HCT116 (cell line): ENCODE measurements around the gene RAI2. TPM values are rescaled to one million over a fixed set of nuclear protein-coding genes. Genes with fewer than 3 reads are reported as not detected.

ENCODE experiments used
- ATAC-seq: fragments of 200-7000 bp; cut with Tn5 transposase; 2 replicates; pipeline ENCODE4 v1.9.1; 2020; ENCODE audit warnings: mild to moderate bottlenecking, moderate library complexity
- BruUV-seq: library from RNA; stranded (reverse); fragments of 400-500 nt; replicated peaks from 2 replicates; lab custom pipeline; 2021; lab: Mats Ljungman, UMichigan
- CTCF ChIA-PET: fragments of 300-600 bp; sonication (Branson Sonifier 250); formaldehyde crosslinking; loops from one replicate; lab custom pipeline; 2021; ENCODE audit warnings: antibody characterized with exemption; lab: Charles Lee
- POLR2A ChIA-PET: fragments of 300-600, 350-600 bp; sonication (Branson Sonifier 250); formaldehyde crosslinking; loops from one replicate; lab custom pipeline; 2021; ENCODE audit warnings: antibody characterized with exemption; lab: Charles Lee
- RAD21 ChIA-PET, 2 experiments: fragments of 300-600 bp; sonication (Branson Sonifier 250); formaldehyde crosslinking; loops; one replicate each; lab custom pipeline; 2023; ENCODE audit warnings: low total read pairs in 2 of 2; ENCODE audit not compliant: uncharacterized antibody in 2 of 2, unreplicated experiment in 2 of 2, low non-redundant PET in 1 of 2; lab: Charles Lee
- DNase-seq: peaks from one replicate; pipeline ENCODE4 v3.0.0-alpha.2; 2010; ENCODE audit warnings: low read depth, low spot score
- H2AFZ ChIP-seq: fragments of 200-600 bp; shearing (Covaris generic), sonication (generic); 2 replicates; pipeline ENCODE4 v1.6.1; 2017; ENCODE audit warnings: low read depth, mixed run types, mixed read lengths, antibody characterized with exemption, low read length; ENCODE audit not compliant: poor library complexity, severe bottlenecking
- H3K27ac ChIP-seq: 2 replicates; pipeline ENCODE4 v1.5.1; 2012; ENCODE audit warnings: low read depth, low read length
- H3K27me3 ChIP-seq: fragments of 200-600 bp; sonication (generic); 2 replicates; pipeline ENCODE4 v1.6.1; 2016; ENCODE audit warnings: mixed run types, low read length, mixed read lengths; ENCODE audit not compliant: insufficient read depth
- H3K36me3 ChIP-seq, 2 experiments: fragments of 200-500 bp in 1 of 2; fragments of 200-600 bp in 1 of 2; sonication (Bioruptor generic) in 1 of 2; sonication (generic) in 1 of 2; 2 replicates each; pipeline versions ENCODE4 v1.5.1 to v1.6.1; 2014 to 2016; ENCODE audit warnings: low read length in 2 of 2, inconsistent platforms in 1 of 2, mixed read lengths in 1 of 2, mixed run types in 1 of 2; ENCODE audit not compliant: insufficient read depth in 2 of 2, control insufficient read depth in 1 of 2
- H3K4me1 ChIP-seq, 2 experiments: fragments of 200-600 bp in 1 of 2; sonication (generic) in 1 of 2; 2 replicates each; pipeline versions ENCODE4 v1.5.1 to v1.6.1; 2012 to 2017; ENCODE audit warnings: low read length in 2 of 2, inconsistent platforms in 1 of 2, mild to moderate bottlenecking in 1 of 2, mixed read lengths in 1 of 2, mixed run types in 1 of 2, moderate library complexity in 1 of 2; ENCODE audit not compliant: insufficient read depth in 2 of 2, control insufficient read depth in 1 of 2
- H3K4me2 ChIP-seq: fragments of 200-600 bp; sonication (generic); 2 replicates; pipeline ENCODE4 v1.6.1; 2017; ENCODE audit warnings: mixed run types, low read length, mixed read lengths
- H3K4me3 ChIP-seq, 2 experiments: fragments of 200-600 bp in 1 of 2; sonication (generic) in 1 of 2; replicated peaks in 1 of 2; 2 replicates each; pipeline ENCODE4 v1.5.1; 2011 to 2016; ENCODE audit warnings: low read length in 2 of 2, control low read depth in 1 of 2, low read depth in 1 of 2, mild to moderate bottlenecking in 1 of 2, mixed read lengths in 1 of 2, mixed run types in 1 of 2
- H3K79me2 ChIP-seq: fragments of 200-600 bp; sonication (generic); 2 replicates; pipeline ENCODE4 v1.6.1; 2017; ENCODE audit warnings: mild to moderate bottlenecking, mixed run types, low read length, moderate library complexity, mixed read lengths; ENCODE audit not compliant: insufficient read depth
- H3K9ac ChIP-seq: fragments of 200-600 bp; sonication (generic); 2 replicates; pipeline ENCODE4 v1.6.1; 2016; ENCODE audit warnings: low read length, mixed read lengths
- H3K9me2 ChIP-seq: fragments of 200-600 bp; sonication (generic), shearing (Covaris generic); 2 replicates; pipeline ENCODE4 v1.6.1; 2017; ENCODE audit warnings: mixed run types, mild to moderate bottlenecking, moderate library complexity; ENCODE audit not compliant: insufficient read depth
- H3K9me3 ChIP-seq, 2 experiments: fragments of 200-500 bp in 1 of 2; fragments of 200-600 bp in 1 of 2; sonication (Bioruptor generic) in 1 of 2; sonication (generic) in 1 of 2; 2 replicates each; pipeline ENCODE4 v1.6.1; 2014 to 2017; ENCODE audit warnings: low read length in 2 of 2, mixed read lengths in 2 of 2, inconsistent platforms in 1 of 2, low read depth in 1 of 2, mild to moderate bottlenecking in 1 of 2, mixed run types in 1 of 2, moderate library complexity in 1 of 2; ENCODE audit not compliant: control insufficient read depth in 1 of 2, insufficient read depth in 1 of 2
- H4K20me1 ChIP-seq: fragments of 200-600 bp; sonication (generic), shearing (Covaris generic); 2 replicates; pipeline ENCODE4 v1.6.1; 2017; ENCODE audit warnings: mixed run types, mild to moderate bottlenecking, moderate library complexity; ENCODE audit not compliant: insufficient read depth
- ATF3 ChIP-seq: IDR thresholded peaks from 2 replicates; pipeline ENCODE4 v1.6.1; 2012
- CBX3 ChIP-seq: IDR thresholded peaks from 2 replicates; pipeline ENCODE4 v1.6.1; 2012; ENCODE audit warnings: low read depth
- CEBPB ChIP-seq: IDR thresholded peaks from 2 replicates; pipeline ENCODE4 v1.6.1; 2012; ENCODE audit warnings: low read depth
- CTCF ChIP-seq, 3 experiments: fragments of 200-600 bp in 1 of 3; sonication (generic) in 1 of 3; IDR thresholded peaks in 2 of 3; conservative IDR thresholded peaks in 1 of 3; 2 replicates each; pipeline ENCODE4 v1.5.1; 2012 to 2017; ENCODE audit warnings: low read depth in 2 of 3, low read length in 2 of 3, antibody characterized with exemption in 1 of 3, borderline replicate concordance in 1 of 3, control low read depth in 1 of 3, mild to moderate bottlenecking in 1 of 3, mixed read lengths in 1 of 3, mixed run types in 1 of 3, moderate library complexity in 1 of 3; ENCODE audit not compliant: insufficient read depth in 1 of 3
- EGR1 ChIP-seq: IDR thresholded peaks from 2 replicates; pipeline ENCODE4 v1.6.1; 2012; ENCODE audit warnings: low read depth
- EZH2 ChIP-seq: fragments of 200-600 bp; sonication (generic); IDR thresholded peaks from 2 replicates; pipeline ENCODE4 v1.6.1; 2017; ENCODE audit warnings: antibody characterized with exemption, mixed run types
- EZH2phosphoT487 ChIP-seq: fragments of 200-600 bp; IDR thresholded peaks from 2 replicates; pipeline ENCODE4 v1.6.1; 2018; ENCODE audit warnings: antibody characterized with exemption, borderline replicate concordance
- MAX ChIP-seq: IDR thresholded peaks from 2 replicates; pipeline ENCODE4 v1.6.1; 2012
- POLR2AphosphoS5 ChIP-seq: IDR thresholded peaks from 2 replicates; pipeline ENCODE4 v1.6.1; 2011; ENCODE audit warnings: mild to moderate bottlenecking, low read depth, low read length, moderate library complexity
- RAD21 ChIP-seq: IDR thresholded peaks from 2 replicates; pipeline ENCODE4 v1.6.1; 2012; ENCODE audit warnings: low read depth, mild to moderate bottlenecking
- TCF7L2 ChIP-seq: IDR thresholded peaks from 2 replicates; pipeline ENCODE4 v1.7.0; 2011; ENCODE audit warnings: borderline replicate concordance, inconsistent platforms; ENCODE audit not compliant: insufficient read depth, insufficient read length; ENCODE audit errors: extremely low read depth
- ZBTB33 ChIP-seq: IDR thresholded peaks from 2 replicates; pipeline ENCODE4 v1.6.1; 2011; ENCODE audit warnings: mild to moderate bottlenecking, low read length, moderate library complexity; ENCODE audit not compliant: insufficient replicate concordance; ENCODE audit errors: extremely low read depth
- ZNF274 ChIP-seq: fragments of 200-500 bp; sonication (Bioruptor generic); IDR thresholded peaks from 2 replicates; pipeline ENCODE4 v1.6.1; 2014; ENCODE audit warnings: mild to moderate bottlenecking, low read depth, low read length, inconsistent platforms
- intact Hi-C: fragments of 100-400 bp; cut with micrococcal nuclease; formaldehyde crosslinking; loops from 2 replicates; pipeline ENCODE4 v1.10.0; 2022
- total RNA-seq: library from RNA; stranded (reverse); gene quantifications from one replicate; pipeline ENCODE4 v1.2.1, GENCODE V29; 2021; ENCODE audit not compliant: unreplicated experiment

RAI2 gene
- total RNA-seq, 1 experiment from 2014 or later, result not detected

GRCh38 chrX:17774053-17774452 is 87.0 kb downstream of the RAI2 start:
- no peaks in the 10 kb centered on the region for H4K20me1 ChIP-seq
- no peaks in the 10 kb centered on the region for H3K9me3 ChIP-seq
- peaks cover 34% of the 10 kb centered on the region; the same call in 1 of the 2 replicates for H3K27me3 ChIP-seq
- no peaks in the 10 kb centered on the region for H3K4me1 ChIP-seq
- H3K36me3 ChIP-seq, result no peaks in the 10 kb centered on the region
- no peak for DNase-seq
- no peaks in the 10 kb centered on the region for H3K79me2 ChIP-seq
- ChIA-PET RAD21 (no interaction called here), POLR2A (no interaction called here), CTCF (no interaction called here)
- intact Hi-C loops, result no loop called here
- no peaks in the 10 kb centered on the region for H3K9me2 ChIP-seq
- no peak overlapping the region for H3K4me2 ChIP-seq
- BruUV-seq, result no TSS peak
- no peak overlapping the region for H3K27ac ChIP-seq
- TF ChIP-seq ATF3 (no peak), MAX (no peak), CTCF (IDR thresholded peaks at IDR 0.05 in 2 of 3, conservative IDR thresholded peaks at IDR 0.05 in 1 of 3; ENCODE audit: borderline replicate concordance in 1 of 3, insufficient read depth in 1 of 3, low read depth in 2 of 3, low read length in 2 of 3) (no peak)
- TF ChIP-seq, all 23 proteins: peak for 0
- Histone ChIP-seq H2AFZ (no peak overlapping the region), H3K4me3 (no peak overlapping the region), H3K9ac (no peak overlapping the region)
- ATAC-seq, result no peak

- Histone ChIP-seq H3K27me3 (peaks cover 34% of the 10 kb centered on the region; the same call in 1 of the 2 replicates), H4K20me1 (no peaks in the 10 kb centered on the region), H3K36me3 (no peaks in the 10 kb centered on the region), H3K4me2 (no peak overlapping the region), H3K79me2 (no peaks in the 10 kb centered on the region), H3K4me1 (no peaks in the 10 kb centered on the region), H3K4me3 (no peak overlapping the region), H3K9me3 (no peaks in the 10 kb centered on the region), H3K9me2 (no peaks in the 10 kb centered on the region), H3K9ac (no peak overlapping the region), H2AFZ (no peak overlapping the region), H3K27ac (no peak overlapping the region)
- CTCF ChIA-PET, result no interaction called here
- DNase-seq, result no peak
- no TSS peak for BruUV-seq
- RAD21 ChIA-PET, result no interaction called here
- ATAC-seq, result no peak
- POLR2A ChIA-PET, result no interaction called here
- intact Hi-C loops, result no loop called here
- TF ChIP-seq ZBTB33 (no peak), RAD21 (no peak), POLR2AphosphoS5 (no peak), CEBPB (no peak), TCF7L2 (no peak), ZNF274 (no peak), EZH2phosphoT487 (no peak), EGR1 (no peak), EZH2 (no peak), CBX3 (no peak)
These were observed 87.7 kb downstream of the RAI2 start for GRCh38 chrX:17773221-17773876.
